Tibial nerve (tissue), 4 donors: ENCODE measurements around the gene MAST3. TPM values are rescaled to one million over a fixed set of nuclear protein-coding genes. Genes with fewer than 3 reads are reported as not detected.

ENCODE experiments used
- DNase-seq, 2 donors: peaks; one replicate each; pipeline ENCODE4 v3.0.0-alpha.2; 2019; ENCODE audit warnings: low spot score in 2 of 2
- H3K27ac ChIP-seq, 4 donors: fragments of 200-600 bp; sonication (generic) in 3 of 4; one replicate each; pipeline ENCODE4 v1.5.1; 2017 to 2019; ENCODE audit warnings: mild to moderate bottlenecking in 1 of 4
- H3K27me3 ChIP-seq, 2 donors: fragments of 200-600 bp; sonication (generic) in 1 of 2; one replicate each; pipeline versions ENCODE4 v1.5.1 to v1.6.0; 2017 to 2019
- H3K36me3 ChIP-seq, 3 donors: fragments of 200-600 bp; sonication (generic); one replicate each; pipeline ENCODE4 v1.5.1; 2018 to 2019
- H3K4me1 ChIP-seq, 4 donors: fragments of 200-600 bp; sonication (generic) in 3 of 4; one replicate each; pipeline ENCODE4 v1.5.1; 2017 to 2019
- H3K4me3 ChIP-seq, 4 donors: fragments of 200-600 bp; sonication (generic) in 3 of 4; one replicate each; pipeline ENCODE4 v1.5.1; 2017 to 2019; ENCODE audit warnings: mild to moderate bottlenecking in 1 of 4, moderate library complexity in 1 of 4
- H3K9me3 ChIP-seq, 4 donors: fragments of 200-600 bp; sonication (generic) in 3 of 4; one replicate each; pipeline ENCODE4 v1.5.1; 2017 to 2019
- EP300 ChIP-seq, 2 donors: sonication (generic); formaldehyde crosslinking; IDR thresholded peaks; one replicate each; pipeline ENCODE4 v1.6.1; 2017; ENCODE audit warnings: antibody characterized with exemption in 2 of 2, mild to moderate bottlenecking in 1 of 2
- POLR2A ChIP-seq, 2 donors: fragments of 450-650 bp; IDR thresholded peaks; one replicate each; pipeline ENCODE4 v1.6.1; 2017; ENCODE audit warnings: antibody characterized with exemption in 2 of 2, mild to moderate bottlenecking in 2 of 2, moderate library complexity in 2 of 2
- WGBS, 2 donors: methylation state at CpG; one replicate each; pipeline ENCODE4 v1.1.5; 2018; 5-methylcytosine and 5-hydroxymethylcytosine counted together
- total RNA-seq, 4 donors: library from RNA; depleted of rRNA; stranded (reverse); fragments of >200 nt; gene quantifications; one replicate each; pipeline ENCODE4 v1.1.0, GENCODE V29; 2016
- TF ChIP-seq, protein P1 (sequence below), 5 experiments: fragments of 200-600 bp in 3 of 5; fragments of 450-650 bp in 2 of 5; sonication (generic) in 3 of 5; IDR thresholded peaks; one replicate each; pipeline ENCODE4 v1.5.1; 2016 to 2019; ENCODE audit warnings: antibody characterized with exemption in 5 of 5, mild to moderate bottlenecking in 3 of 5, moderate library complexity in 2 of 5

Gene MAST3
- total RNA-seq, 4 donors from 2014 or later: 7.6 to 19.8 (median 10.0) TPM

DNA sequence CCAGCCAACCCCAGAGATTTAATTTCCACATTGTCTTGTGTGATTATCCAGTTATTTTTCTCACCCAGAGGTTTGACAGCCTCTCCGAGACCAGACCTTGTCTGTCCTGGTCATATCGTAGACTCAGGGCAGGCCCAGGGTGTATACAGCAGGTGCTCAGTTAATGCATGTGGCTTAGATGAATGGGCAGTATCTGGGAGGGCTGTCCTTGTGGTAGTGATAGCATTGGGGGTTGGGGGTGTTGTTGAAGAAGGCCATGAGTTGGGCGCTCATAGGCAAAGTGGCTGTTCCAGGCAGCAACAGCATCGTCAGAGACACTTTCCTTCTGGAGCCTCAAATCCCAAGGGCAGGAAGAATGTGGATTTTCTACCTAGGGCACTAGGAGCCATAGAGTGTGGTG is 16.9 kb downstream of the MAST3 start:
- TF ChIP-seq, protein P1, sequence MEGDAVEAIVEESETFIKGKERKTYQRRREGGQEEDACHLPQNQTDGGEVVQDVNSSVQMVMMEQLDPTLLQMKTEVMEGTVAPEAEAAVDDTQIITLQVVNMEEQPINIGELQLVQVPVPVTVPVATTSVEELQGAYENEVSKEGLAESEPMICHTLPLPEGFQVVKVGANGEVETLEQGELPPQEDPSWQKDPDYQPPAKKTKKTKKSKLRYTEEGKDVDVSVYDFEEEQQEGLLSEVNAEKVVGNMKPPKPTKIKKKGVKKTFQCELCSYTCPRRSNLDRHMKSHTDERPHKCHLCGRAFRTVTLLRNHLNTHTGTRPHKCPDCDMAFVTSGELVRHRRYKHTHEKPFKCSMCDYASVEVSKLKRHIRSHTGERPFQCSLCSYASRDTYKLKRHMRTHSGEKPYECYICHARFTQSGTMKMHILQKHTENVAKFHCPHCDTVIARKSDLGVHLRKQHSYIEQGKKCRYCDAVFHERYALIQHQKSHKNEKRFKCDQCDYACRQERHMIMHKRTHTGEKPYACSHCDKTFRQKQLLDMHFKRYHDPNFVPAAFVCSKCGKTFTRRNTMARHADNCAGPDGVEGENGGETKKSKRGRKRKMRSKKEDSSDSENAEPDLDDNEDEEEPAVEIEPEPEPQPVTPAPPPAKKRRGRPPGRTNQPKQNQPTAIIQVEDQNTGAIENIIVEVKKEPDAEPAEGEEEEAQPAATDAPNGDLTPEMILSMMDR (IDR thresholded peaks at IDR 0.05): no peak
- no peak for TF ChIP-seq POLR2A (IDR thresholded peaks at IDR 0.05)
- no peak for TF ChIP-seq EP300 (IDR thresholded peaks at IDR 0.05)
- H3K27ac ChIP-seq: no peak overlapping the region
- WGBS, 2 donors: 91 to 95% methylated on average over 4 of the region's 4 CpGs
- no peaks in the 10 kb centered on the region for H3K9me3 ChIP-seq
- H3K4me1 ChIP-seq: peaks cover 3 to 44% (median 31%) of the 10 kb centered on the region in 4 donors
- H3K4me3 ChIP-seq: no peak overlapping the region
- H3K27me3 ChIP-seq: peaks cover 0 to 12% of the 10 kb centered on the region in 2 donors
- DNase-seq: no peak
- H3K36me3 ChIP-seq: peaks cover 0 to 12% (median 0%) of the 10 kb centered on the region in 3 donors

- peak overlapping the region in 3 of 4 donors; percentile 22 to 77 (median 24) for H3K4me3 ChIP-seq
- peaks cover 3 to 37% (median 22%) of the 10 kb centered on the region in 4 donors for H3K4me1 ChIP-seq
- no peaks in the 10 kb centered on the region for H3K9me3 ChIP-seq
- WGBS, 2 donors: 21% methylated on average over 11 of the region's 11 CpGs
- H3K27ac ChIP-seq: peak overlapping the region in 1 of 4 donors; percentile 88
- H3K27me3 ChIP-seq: no peaks in the 10 kb centered on the region
- no peak for TF ChIP-seq POLR2A (IDR thresholded peaks at IDR 0.05)
- TF ChIP-seq, protein P1 (IDR thresholded peaks at IDR 0.05): no peak
- TF ChIP-seq EP300 (IDR thresholded peaks at IDR 0.05): no peak
- no peak for DNase-seq
- peaks cover 0 to 22% (median 0%) of the 10 kb centered on the region in 3 donors for H3K36me3 ChIP-seq
These were observed 19.8 kb downstream of the MAST3 start for GRCh38 chr19:18117364-18117691.

DNA sequence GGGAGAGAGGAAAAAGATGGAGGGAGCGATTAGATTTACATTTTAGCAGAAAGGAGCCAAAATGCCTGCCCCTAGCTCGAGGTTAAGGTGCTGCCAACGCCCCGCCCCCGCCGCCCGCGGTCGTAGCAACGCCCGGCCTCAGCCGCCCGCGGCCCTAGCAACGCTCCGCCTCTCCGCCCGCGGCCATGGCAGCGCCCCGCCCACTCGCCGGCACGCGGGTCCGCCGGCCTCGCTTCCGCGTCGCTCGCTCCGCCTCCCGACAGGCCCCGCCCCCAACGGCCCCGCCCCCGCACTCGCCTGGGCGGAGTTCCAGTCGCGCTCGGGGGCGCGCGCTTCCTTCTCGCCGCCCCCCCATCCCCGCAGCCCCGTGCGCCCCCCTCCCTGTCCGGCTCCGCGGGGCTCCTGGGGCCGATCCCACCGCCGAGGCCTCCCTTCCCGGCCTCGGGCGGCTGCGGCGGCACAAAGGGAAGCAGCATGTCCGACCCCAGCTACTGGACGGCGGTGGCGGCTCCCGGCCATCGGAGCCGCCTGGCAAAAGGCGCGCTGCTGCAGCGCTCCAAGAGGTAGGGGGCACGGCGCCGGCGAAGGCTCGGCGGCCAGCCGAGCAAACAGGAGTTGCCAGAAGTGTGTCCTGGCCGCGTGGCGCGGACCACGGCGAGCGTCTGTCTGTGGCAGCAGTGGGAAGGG is 20.3 kb downstream of the MAST3 start:
- Histone ChIP-seq H3K4me1 (peaks cover 3 to 32% (median 22%) of the 10 kb centered on the region in 4 donors), H3K9me3 (no peaks in the 10 kb centered on the region), H3K27me3 (no peaks in the 10 kb centered on the region), H3K36me3 (peaks cover 0 to 27% (median 2%) of the 10 kb centered on the region in 3 donors), H3K4me3 (peak overlapping the region; percentile 60 to 92 (median 78)), H3K27ac (peak overlapping the region; percentile 55 to 91 (median 87))
- TF ChIP-seq EP300 (IDR thresholded peaks at IDR 0.05) (no peak), POLR2A (IDR thresholded peaks at IDR 0.05) (no peak)
- TF ChIP-seq, protein P1 (IDR thresholded peaks at IDR 0.05): no peak
- 0 to 1% methylated on average over 19 to 49 of the region's 86 CpGs for WGBS, 2 donors
- DNase-seq: peak; percentile 78 to 79

- Histone ChIP-seq H3K27me3 (no peaks in the 10 kb centered on the region), H3K27ac (peak overlapping the region; percentile 55 to 91 (median 87)), H3K9me3 (no peaks in the 10 kb centered on the region), H3K4me3 (peak overlapping the region; percentile 60 to 92 (median 78)), H3K36me3 (peaks cover 0 to 33% (median 4%) of the 10 kb centered on the region in 3 donors), H3K4me1 (peaks cover 3 to 31% (median 22%) of the 10 kb centered on the region in 4 donors)
- no peak for DNase-seq
- WGBS, 2 donors: 28 to 30% methylated on average over 14 of the region's 14 CpGs
- TF ChIP-seq POLR2A (IDR thresholded peaks at IDR 0.05) (no peak), EP300 (IDR thresholded peaks at IDR 0.05) (peak in 1 of 2 donors; percentile 1)
These were observed 20.9 kb downstream of the MAST3 start for GRCh38 chr19:18118420-18119012.

DNA sequence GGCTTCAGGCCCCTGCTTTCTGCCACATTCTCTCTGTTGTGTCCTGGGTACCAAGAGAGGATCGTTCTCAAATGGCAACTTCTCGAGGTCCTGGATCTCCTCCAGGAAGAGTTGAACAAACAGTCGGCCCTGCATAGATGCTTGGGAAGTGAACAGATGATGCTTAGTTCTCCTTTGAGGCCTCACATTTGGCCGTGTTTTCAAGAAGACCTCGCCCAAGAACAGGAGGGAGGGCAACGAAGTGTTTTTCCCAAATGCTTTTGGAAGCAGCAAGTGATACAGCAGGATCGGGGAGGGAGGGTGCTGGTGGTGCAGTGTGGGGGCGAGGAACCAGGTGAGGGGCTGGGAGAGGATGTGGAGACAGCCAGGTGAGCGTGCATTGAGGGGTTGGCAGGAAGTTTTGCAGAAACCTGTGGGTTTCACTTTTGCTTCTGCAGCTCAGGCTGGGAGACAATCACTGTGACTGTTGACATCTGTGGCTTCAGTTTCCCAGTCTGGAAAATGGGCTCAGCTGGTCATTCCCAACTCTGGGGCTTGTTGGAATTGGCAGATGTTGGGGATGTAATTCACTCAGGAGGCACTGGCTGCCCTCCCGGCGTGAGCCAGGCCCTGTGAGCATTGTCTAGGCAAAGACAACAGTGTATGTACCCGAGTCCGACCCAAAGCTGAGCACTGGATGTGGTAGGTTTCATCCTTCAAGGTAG is 21.6 kb downstream of the MAST3 start:
- Histone ChIP-seq H3K27ac (peak overlapping the region in 3 of 4 donors; percentile 86 to 91 (median 88)), H3K27me3 (no peaks in the 10 kb centered on the region), H3K4me1 (peaks cover 3 to 31% (median 22%) of the 10 kb centered on the region in 4 donors), H3K9me3 (no peaks in the 10 kb centered on the region), H3K36me3 (peaks cover 0 to 39% (median 4%) of the 10 kb centered on the region in 3 donors), H3K4me3 (peak overlapping the region in 2 of 4 donors; percentile 77 to 92)
- DNase-seq: peak in 1 of 2 donors; percentile 24
- TF ChIP-seq EP300 (IDR thresholded peaks at IDR 0.05) (no peak), POLR2A (IDR thresholded peaks at IDR 0.05) (no peak)
- TF ChIP-seq, protein P1 (IDR thresholded peaks at IDR 0.05): no peak
- 32 to 35% methylated on average over 13 of the region's 13 CpGs for WGBS, 2 donors
